B cell (primary cell): ENCODE results near the gene FRMD4A. TPM values are rescaled to one million over a fixed set of nuclear protein-coding genes. Genes with fewer than 3 reads are reported as not detected.

ENCODE experiments used
- ATAC-seq: fragments of 200-7000 bp; cut with Tn5 transposase; one replicate; pipeline ENCODE4 v1.10.0; 2021; ENCODE audit warnings: low read depth, mild to moderate bottlenecking, moderate number of reproducible peaks, moderate library complexity
- CTCF ChIA-PET: fragments of 350-600 bp; sonication (Branson Sonifier 250); formaldehyde crosslinking; loops from one replicate; lab custom pipeline; 2021; ENCODE audit warnings: antibody characterized with exemption, inconsistent platforms; lab: Charles Lee
- POLR2A ChIA-PET: fragments of 350-600 bp; sonication (Branson Sonifier 250); formaldehyde crosslinking; loops from one replicate; lab custom pipeline; 2021; ENCODE audit warnings: antibody characterized with exemption; lab: Charles Lee
- DNase-seq: peaks from one replicate; pipeline ENCODE4 v3.0.0; 2013
- H2AFZ ChIP-seq: 2 replicates; pipeline ENCODE4 v1.6.1; 2012; ENCODE audit warnings: mild to moderate bottlenecking, low read depth, low read length; ENCODE audit not compliant: insufficient read depth, poor library complexity, severe bottlenecking
- H3K27ac ChIP-seq, 2 donors: 1 replicate in 1 of 2; 2 replicates in 1 of 2; pipeline ENCODE4 v1.5.1; 2012 to 2013; ENCODE audit warnings: low read length in 2 of 2, mild to moderate bottlenecking in 2 of 2, moderate library complexity in 1 of 2
- H3K27me3 ChIP-seq, 4 experiments: fragments of 200-600 bp in 1 of 4; sonication (generic) in 1 of 4; replicated peaks in 1 of 4; 1 replicate in 2 of 4; 2 replicates in 2 of 4; pipeline versions ENCODE4 v1.6.1 to v1.7.0; 2013 to 2016; ENCODE audit warnings: low read length in 3 of 4, mild to moderate bottlenecking in 2 of 4, mixed read lengths in 1 of 4, moderate library complexity in 1 of 4; ENCODE audit not compliant: insufficient read depth in 4 of 4, control insufficient read depth in 3 of 4; ENCODE audit errors: control extremely low read depth in 1 of 4
- H3K36me3 ChIP-seq, 2 experiments: replicated peaks in 1 of 2; 1 replicate in 1 of 2; 2 replicates in 1 of 2; pipeline versions ENCODE4 v1.6.1 to v1.7.1; 2013; ENCODE audit warnings: low read length in 1 of 2; ENCODE audit not compliant: insufficient read depth in 2 of 2, control insufficient read depth in 1 of 2; ENCODE audit errors: control extremely low read depth in 1 of 2, extremely low read depth in 1 of 2
- H3K4me1 ChIP-seq, 2 donors: fragments of 200-600 bp in 1 of 2; sonication (generic) in 1 of 2; 1 replicate in 1 of 2; 2 replicates in 1 of 2; pipeline versions ENCODE4 v1.5.1 to v1.6.1; 2013 to 2017; ENCODE audit warnings: low read length in 2 of 2; ENCODE audit not compliant: control insufficient read depth in 2 of 2, insufficient read depth in 2 of 2
- H3K4me2 ChIP-seq: replicated peaks from 2 replicates; pipeline ENCODE3; 2012; ENCODE audit warnings: mild to moderate bottlenecking, low read depth, low read length; ENCODE audit not compliant: poor library complexity, severe bottlenecking
- H3K4me3 ChIP-seq, 5 experiments: fragments of 200-600 bp in 1 of 5; sonication (generic) in 1 of 5; 1 replicate in 3 of 5; 2 replicates in 2 of 5; pipeline versions ENCODE4 v1.5.1 to v1.7.0; 2011 to 2016; ENCODE audit warnings: low read length in 4 of 5, mild to moderate bottlenecking in 4 of 5, low read depth in 2 of 5, control low read depth in 1 of 5, moderate library complexity in 1 of 5; ENCODE audit not compliant: insufficient read depth in 1 of 5; ENCODE audit errors: control extremely low read depth in 1 of 5, extremely low read depth in 1 of 5
- H3K79me2 ChIP-seq: fragments of 200-600 bp; sonication (generic); one replicate; pipeline ENCODE4 v1.6.0; 2016; ENCODE audit warnings: low read length; ENCODE audit not compliant: control insufficient read depth, insufficient read depth
- H3K9ac ChIP-seq: fragments of 200-600 bp; sonication (generic); 2 replicates; pipeline ENCODE4 v1.6.1; 2017; ENCODE audit warnings: mild to moderate bottlenecking, low read length, moderate library complexity
- H3K9me3 ChIP-seq, 3 donors: one replicate each; pipeline versions ENCODE4 v1.6.1 to v1.7.1; 2013; ENCODE audit warnings: low read length in 2 of 3; ENCODE audit not compliant: control insufficient read depth in 2 of 3, insufficient read depth in 1 of 3; ENCODE audit errors: control extremely low read depth in 1 of 3
- H4K20me1 ChIP-seq: 2 replicates; pipeline ENCODE4 v1.6.0; 2012; ENCODE audit warnings: mild to moderate bottlenecking, low read length; ENCODE audit not compliant: insufficient read depth, control insufficient read depth, poor library complexity, severe bottlenecking
- H3K27ac Mint-ChIP-seq: one replicate; pipeline ENCODE4 v1.8.0; 2021; ENCODE audit warnings: mixed read lengths
- H3K27me3 Mint-ChIP-seq: one replicate; pipeline ENCODE4 v1.8.0; 2021; ENCODE audit warnings: mixed read lengths
- H3K4me1 Mint-ChIP-seq: one replicate; pipeline ENCODE4 v1.8.0; 2021; ENCODE audit warnings: mixed read lengths
- H3K4me3 Mint-ChIP-seq: one replicate; pipeline ENCODE4 v1.8.0; 2021; ENCODE audit warnings: mixed read lengths
- H3K9me3 Mint-ChIP-seq: one replicate; pipeline ENCODE4 v1.8.0; 2022; ENCODE audit warnings: mixed read lengths; ENCODE audit not compliant: insufficient read depth
- EZH2 ChIP-seq: IDR thresholded peaks from 2 replicates; pipeline ENCODE4 v1.6.1; 2012; ENCODE audit warnings: borderline replicate concordance, low read depth, mild to moderate bottlenecking, moderate library complexity, low read length; ENCODE audit not compliant: insufficient read depth, poor library complexity, severe bottlenecking
- WGBS: methylation state at CpG from one replicate; pipeline ENCODE4 v1.1.5; 2013; ENCODE audit warnings: missing lambda C conversion rate; ENCODE audit not compliant: insufficient coverage; 5-methylcytosine and 5-hydroxymethylcytosine counted together
- intact Hi-C: fragments of 100-400 bp; cut with micrococcal nuclease; formaldehyde crosslinking; loops from one replicate; pipeline ENCODE4 v1.10.0; 2022
- polyA plus RNA-seq: library from polyadenylated mRNA; depleted of rRNA; stranded (reverse); fragments of >200 nt; gene quantifications from 2 replicates; pipeline ENCODE4 v1.2.3, GENCODE V29; 2012
- total RNA-seq, 2 donors: library from RNA; stranded (reverse); fragments of 120-200 nt in 1 of 2; gene quantifications; 1 replicate in 1 of 2; 2 replicates in 1 of 2; pipeline versions ENCODE4 v1.2.3 to v1.2.4, GENCODE V29; 2013 to 2022
- TF ChIP-seq, protein P1 (sequence below): fragments of 200-600 bp; IDR thresholded peaks from one replicate; pipeline ENCODE4 v1.8.0; 2022; ENCODE audit warnings: antibody characterized with exemption, mild to moderate bottlenecking

Gene FRMD4A
- total and polyA plus RNA-seq, 2 donors (not counting 1 experiment from before 2014, with no cell fraction given): 0.76 to 3.4 TPM

DNA sequence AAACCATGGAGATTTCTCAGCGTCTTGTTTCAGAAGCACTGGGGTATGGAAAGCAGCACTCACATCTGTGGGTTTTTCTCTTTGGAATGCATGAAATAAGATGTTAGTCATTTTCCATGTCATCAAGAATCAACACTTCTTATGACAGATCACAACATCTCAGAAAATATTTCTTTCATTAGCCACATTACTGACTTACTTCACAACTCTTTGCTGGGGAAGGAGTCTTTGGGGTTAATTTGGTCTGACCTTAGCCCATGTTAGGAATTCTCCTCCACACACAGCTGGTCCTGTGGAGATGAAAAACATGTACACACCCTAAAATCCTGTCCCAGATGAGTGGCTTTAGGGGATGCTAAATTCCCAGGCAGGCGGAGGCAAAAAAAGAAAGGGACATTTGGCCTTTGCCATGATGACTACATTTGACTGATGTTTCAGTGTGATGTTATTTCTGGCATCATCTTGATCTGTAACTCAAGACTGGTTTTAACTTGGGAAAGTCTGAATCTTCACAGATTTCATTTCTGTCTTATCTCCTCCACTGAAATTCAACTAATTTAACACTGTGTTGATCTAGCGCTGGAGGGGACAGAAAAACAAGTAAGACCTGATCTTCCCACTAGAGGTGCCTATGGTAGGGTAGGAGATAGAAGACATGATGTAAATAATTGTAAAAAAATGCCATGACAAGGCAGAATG is 380.7 kb downstream of the FRMD4A start:
- Histone ChIP-seq H4K20me1 (no peaks in the 10 kb centered on the region), H3K9me3 (peaks cover 0 to 6% (median 0%) of the 10 kb centered on the region in 3 donors), H3K4me1 (no peaks in the 10 kb centered on the region), H2AFZ (no peak overlapping the region), H3K27me3 (no peaks in the 10 kb centered on the region), H3K36me3 (no peaks in the 10 kb centered on the region), H3K4me2 (no peak overlapping the region), H3K9ac (no peak overlapping the region), H3K27ac (no peak overlapping the region), H3K79me2 (no peaks in the 10 kb centered on the region), H3K4me3 (no peak overlapping the region)
- DNase-seq: no peak
- ChIA-PET POLR2A (no interaction called here), CTCF (no interaction called here)
- Mint-ChIP-seq H3K4me1 (no peaks in the 10 kb centered on the region), H3K27ac (no peak overlapping the region), H3K27me3 (peaks cover 11% of the 10 kb centered on the region), H3K4me3 (no peak overlapping the region), H3K9me3 (peaks cover 3% of the 10 kb centered on the region)
- no CpG with 5 or more reads among the region's 3 CpGs for WGBS
- ATAC-seq: no peak
- no peak for TF ChIP-seq EZH2
- TF ChIP-seq, protein P1, sequence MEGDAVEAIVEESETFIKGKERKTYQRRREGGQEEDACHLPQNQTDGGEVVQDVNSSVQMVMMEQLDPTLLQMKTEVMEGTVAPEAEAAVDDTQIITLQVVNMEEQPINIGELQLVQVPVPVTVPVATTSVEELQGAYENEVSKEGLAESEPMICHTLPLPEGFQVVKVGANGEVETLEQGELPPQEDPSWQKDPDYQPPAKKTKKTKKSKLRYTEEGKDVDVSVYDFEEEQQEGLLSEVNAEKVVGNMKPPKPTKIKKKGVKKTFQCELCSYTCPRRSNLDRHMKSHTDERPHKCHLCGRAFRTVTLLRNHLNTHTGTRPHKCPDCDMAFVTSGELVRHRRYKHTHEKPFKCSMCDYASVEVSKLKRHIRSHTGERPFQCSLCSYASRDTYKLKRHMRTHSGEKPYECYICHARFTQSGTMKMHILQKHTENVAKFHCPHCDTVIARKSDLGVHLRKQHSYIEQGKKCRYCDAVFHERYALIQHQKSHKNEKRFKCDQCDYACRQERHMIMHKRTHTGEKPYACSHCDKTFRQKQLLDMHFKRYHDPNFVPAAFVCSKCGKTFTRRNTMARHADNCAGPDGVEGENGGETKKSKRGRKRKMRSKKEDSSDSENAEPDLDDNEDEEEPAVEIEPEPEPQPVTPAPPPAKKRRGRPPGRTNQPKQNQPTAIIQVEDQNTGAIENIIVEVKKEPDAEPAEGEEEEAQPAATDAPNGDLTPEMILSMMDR: no peak
- intact Hi-C loops: no loop called here

DNA sequence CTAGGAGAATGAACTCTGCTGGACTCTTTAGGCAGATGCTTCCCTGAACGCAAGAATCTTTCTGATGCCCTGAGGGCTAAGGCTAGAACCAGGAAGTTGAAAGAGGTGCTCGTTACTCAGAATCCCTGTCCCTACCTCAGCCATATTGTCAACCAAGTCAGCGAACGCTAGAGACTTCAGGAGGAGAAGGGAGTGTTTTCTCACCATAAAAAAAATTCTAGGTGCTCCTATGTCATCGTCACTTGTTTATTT is 384.6 kb downstream of the FRMD4A start:
- Histone ChIP-seq H3K4me3 (no peak overlapping the region), H3K4me2 (no peak overlapping the region), H3K9ac (no peak overlapping the region), H4K20me1 (no peaks in the 10 kb centered on the region), H3K27me3 (no peaks in the 10 kb centered on the region), H3K27ac (no peak overlapping the region), H3K9me3 (no peaks in the 10 kb centered on the region), H3K36me3 (no peaks in the 10 kb centered on the region), H2AFZ (no peak overlapping the region), H3K79me2 (no peaks in the 10 kb centered on the region), H3K4me1 (no peaks in the 10 kb centered on the region)
- POLR2A ChIA-PET: no interaction called here
- DNase-seq: no peak
- H3K4me3 Mint-ChIP-seq: no peak overlapping the region
- intact Hi-C loops: no loop called here
- CTCF ChIA-PET: no interaction called here
- H3K27me3 Mint-ChIP-seq: peaks cover 9% of the 10 kb centered on the region
- 100% methylated on average over 1 of the region's 5 CpGs for WGBS
- no peak for TF ChIP-seq EZH2
- TF ChIP-seq, protein P1: no peak
- H3K27ac Mint-ChIP-seq: no peak overlapping the region
- no peaks in the 10 kb centered on the region for H3K4me1 Mint-ChIP-seq
- peaks cover 4% of the 10 kb centered on the region for H3K9me3 Mint-ChIP-seq
- ATAC-seq: no peak
